ENCODE data around the gene CXCL3.

The CXCL3 gene

GRCh38 chr4:74073358-74073757 lies 34.9 kb upstream of the CXCL3 start:
- H3K36me3 ChIP-seq (ENCODE audit: control insufficient read depth, low read length), result no peaks in the 10 kb centered on the region
- no peaks in the 10 kb centered on the region for H3F3A ChIP-seq (ENCODE audit: control insufficient read depth, insufficient read depth)
- H3K79me2 ChIP-seq (ENCODE audit: control insufficient read depth, low read length), result no peaks in the 10 kb centered on the region
- no peak overlapping the region for H3K27ac ChIP-seq (ENCODE audit: low read depth, low read length)
- no peak overlapping the region for H3K4me2 ChIP-seq (ENCODE audit: low read length)
- peaks cover 3% of the 10 kb centered on the region; the same call in 1 of the 2 replicates for H3K27me3 ChIP-seq (ENCODE audit: control insufficient read depth, low read length)
- no peak overlapping the region for H3K4me3 ChIP-seq (ENCODE audit: low read length)
- TF ChIP-seq EZH2phosphoT487 (IDR thresholded peaks at IDR 0.05; ENCODE audit: borderline replicate concordance, low read length) (no peak), CTCF (IDR thresholded peaks at IDR 0.05; ENCODE audit: low read depth, low read length, poor library complexity, severe bottlenecking) (no peak)
- H3K9me3 ChIP-seq (ENCODE audit: control insufficient read depth, insufficient read depth, low read length), result no peaks in the 10 kb centered on the region
- no peaks in the 10 kb centered on the region for H3K9me2 ChIP-seq (replicated peaks; ENCODE audit: control insufficient read depth, low read length)
- H4K20me1 ChIP-seq (ENCODE audit: control insufficient read depth, insufficient read depth, low read depth, low read length), result no peaks in the 10 kb centered on the region
- H3K4me1 ChIP-seq (ENCODE audit: control insufficient read depth, low read length), result no peaks in the 10 kb centered on the region

- H3K27me3 ChIP-seq (ENCODE audit: control insufficient read depth, low read length), result peaks cover 3% of the 10 kb centered on the region; the same call in 1 of the 2 replicates
- H3K36me3 ChIP-seq (ENCODE audit: control insufficient read depth, low read length), result no peaks in the 10 kb centered on the region
- H4K20me1 ChIP-seq (ENCODE audit: control insufficient read depth, insufficient read depth, low read depth, low read length), result no peaks in the 10 kb centered on the region
- no peaks in the 10 kb centered on the region for H3K79me2 ChIP-seq (ENCODE audit: control insufficient read depth, low read length)
- TF ChIP-seq EZH2phosphoT487 (IDR thresholded peaks at IDR 0.05; ENCODE audit: borderline replicate concordance, low read length) (no peak), CTCF (IDR thresholded peaks at IDR 0.05; ENCODE audit: low read depth, low read length, poor library complexity, severe bottlenecking) (no peak)
- no peaks in the 10 kb centered on the region for H3K4me1 ChIP-seq (ENCODE audit: control insufficient read depth, low read length)
- H3K9me2 ChIP-seq (replicated peaks; ENCODE audit: control insufficient read depth, low read length), result no peaks in the 10 kb centered on the region
- no peak overlapping the region for H3K4me3 ChIP-seq (ENCODE audit: low read length)
- no peak overlapping the region for H3K27ac ChIP-seq (ENCODE audit: low read depth, low read length)
- H3F3A ChIP-seq (ENCODE audit: control insufficient read depth, insufficient read depth), result no peaks in the 10 kb centered on the region
- no peaks in the 10 kb centered on the region for H3K9me3 ChIP-seq (ENCODE audit: control insufficient read depth, insufficient read depth, low read length)
- H3K4me2 ChIP-seq (ENCODE audit: low read length), result no peak overlapping the region
Observed at GRCh38 chr4:74072739-74073138, 34.2 kb upstream of the CXCL3 start.

- TF ChIP-seq EZH2phosphoT487 (IDR thresholded peaks at IDR 0.05; ENCODE audit: borderline replicate concordance, low read length) (no peak), CTCF (IDR thresholded peaks at IDR 0.05; ENCODE audit: low read depth, low read length, poor library complexity, severe bottlenecking) (no peak)
Observed at GRCh38 chr4:74067586-74067985, 29.1 kb upstream of the CXCL3 start.

More at GRCh38 chr4:74067586-74067985, 29.1 kb upstream of the CXCL3 start:
- Histone ChIP-seq H3K9me2 (replicated peaks; ENCODE audit: control insufficient read depth, low read length) (no peaks in the 10 kb centered on the region), H3K36me3 (ENCODE audit: control insufficient read depth, low read length) (no peaks in the 10 kb centered on the region), H3K4me1 (ENCODE audit: control insufficient read depth, low read length) (no peaks in the 10 kb centered on the region), H3K27ac (ENCODE audit: low read depth, low read length) (no peak overlapping the region), H4K20me1 (ENCODE audit: control insufficient read depth, insufficient read depth, low read depth, low read length) (no peaks in the 10 kb centered on the region), H3K4me3 (ENCODE audit: low read length) (no peak overlapping the region), H3F3A (ENCODE audit: control insufficient read depth, insufficient read depth) (no peaks in the 10 kb centered on the region), H3K9me3 (ENCODE audit: control insufficient read depth, insufficient read depth, low read length) (no peaks in the 10 kb centered on the region), H3K79me2 (ENCODE audit: control insufficient read depth, low read length) (no peaks in the 10 kb centered on the region), H3K27me3 (ENCODE audit: control insufficient read depth, low read length) (peaks cover 3% of the 10 kb centered on the region; the same call in 1 of the 2 replicates), H3K4me2 (ENCODE audit: low read length) (no peak overlapping the region)

Measured in DOHH2 (cell line).